DMS53 (cell line): ENCODE measurements around the gene SND1.

Source experiments
- DNase-seq: peaks from one replicate; lab custom pipeline; 2025; lab: John Stamatoyannopoulos, UW

Gene SND1

GRCh38 chr7:128139406-128139805, 487.4 kb downstream of the SND1 start:
- DNase-seq, result no peak

DNA sequence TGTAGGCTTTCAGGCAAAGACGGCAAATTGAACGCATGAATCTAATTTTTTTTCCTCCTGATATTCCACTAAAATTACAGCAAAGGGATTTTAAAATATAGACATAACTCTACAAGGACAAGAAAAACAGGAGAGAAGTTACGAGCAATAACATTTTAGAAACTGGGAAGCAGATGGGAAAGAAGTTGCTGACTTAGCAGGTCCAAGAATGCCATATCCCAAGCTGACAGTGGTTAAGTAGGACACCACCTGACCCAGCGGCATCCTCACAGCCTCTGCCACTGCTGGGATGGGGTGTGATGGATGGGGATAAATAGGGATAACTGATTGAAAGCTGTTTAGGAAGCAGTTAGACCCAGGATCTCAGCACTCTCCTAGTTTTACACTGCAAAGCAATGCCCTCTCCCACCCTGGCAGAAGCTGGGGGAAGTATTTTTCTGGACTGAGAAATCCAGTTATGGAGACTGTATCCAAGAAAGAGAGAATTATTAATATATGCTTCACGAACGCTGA, 489.7 kb downstream of the SND1 start:
- no peak for DNase-seq
